ENCODE results near the gene PHC2. TPM values are rescaled to one million over a fixed set of nuclear protein-coding genes. Genes with fewer than 3 reads are reported as not detected.

The PHC2 gene
- total RNA-seq, 1 donor from 2014 or later, result 155 TPM

DNA sequence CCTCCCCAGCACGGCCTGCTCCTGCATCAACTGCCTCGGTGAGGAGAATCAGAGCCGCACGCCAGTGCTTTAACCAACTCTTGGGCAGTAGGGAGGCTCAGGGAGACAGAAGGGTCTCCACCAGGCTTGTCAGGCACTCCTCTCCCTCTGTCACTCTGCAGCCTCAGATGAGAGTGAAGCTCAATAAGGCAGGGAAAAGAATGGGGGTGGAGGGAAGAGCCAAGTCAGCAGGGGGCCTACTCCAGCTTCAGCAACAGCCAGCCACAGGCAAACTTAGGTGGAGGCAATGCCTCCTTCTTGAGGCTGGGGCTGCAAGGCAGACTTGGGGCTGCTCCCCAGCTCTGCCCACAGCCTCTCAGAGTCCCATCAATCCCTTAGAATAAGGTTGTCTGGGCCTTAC is 58.2 kb downstream of the PHC2 start:
- Mint-ChIP-seq H3K4me1 (peaks cover 11% of the 10 kb centered on the region), H3K9me3 (no peaks in the 10 kb centered on the region), H3K27me3 (ENCODE audit: low read depth) (no peaks in the 10 kb centered on the region), H3K4me3 (no peak overlapping the region), H3K27ac (ENCODE audit: unreplicated experiment) (no peak overlapping the region), H3K36me3 (ENCODE audit: low read depth) (peaks cover 4% of the 10 kb centered on the region)
- no peak for DNase-seq (ENCODE audit: low read depth, low spot score)
- TF ChIP-seq, protein P1, sequence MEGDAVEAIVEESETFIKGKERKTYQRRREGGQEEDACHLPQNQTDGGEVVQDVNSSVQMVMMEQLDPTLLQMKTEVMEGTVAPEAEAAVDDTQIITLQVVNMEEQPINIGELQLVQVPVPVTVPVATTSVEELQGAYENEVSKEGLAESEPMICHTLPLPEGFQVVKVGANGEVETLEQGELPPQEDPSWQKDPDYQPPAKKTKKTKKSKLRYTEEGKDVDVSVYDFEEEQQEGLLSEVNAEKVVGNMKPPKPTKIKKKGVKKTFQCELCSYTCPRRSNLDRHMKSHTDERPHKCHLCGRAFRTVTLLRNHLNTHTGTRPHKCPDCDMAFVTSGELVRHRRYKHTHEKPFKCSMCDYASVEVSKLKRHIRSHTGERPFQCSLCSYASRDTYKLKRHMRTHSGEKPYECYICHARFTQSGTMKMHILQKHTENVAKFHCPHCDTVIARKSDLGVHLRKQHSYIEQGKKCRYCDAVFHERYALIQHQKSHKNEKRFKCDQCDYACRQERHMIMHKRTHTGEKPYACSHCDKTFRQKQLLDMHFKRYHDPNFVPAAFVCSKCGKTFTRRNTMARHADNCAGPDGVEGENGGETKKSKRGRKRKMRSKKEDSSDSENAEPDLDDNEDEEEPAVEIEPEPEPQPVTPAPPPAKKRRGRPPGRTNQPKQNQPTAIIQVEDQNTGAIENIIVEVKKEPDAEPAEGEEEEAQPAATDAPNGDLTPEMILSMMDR (conservative IDR thresholded peaks at IDR 0.05), result no peak

DNA sequence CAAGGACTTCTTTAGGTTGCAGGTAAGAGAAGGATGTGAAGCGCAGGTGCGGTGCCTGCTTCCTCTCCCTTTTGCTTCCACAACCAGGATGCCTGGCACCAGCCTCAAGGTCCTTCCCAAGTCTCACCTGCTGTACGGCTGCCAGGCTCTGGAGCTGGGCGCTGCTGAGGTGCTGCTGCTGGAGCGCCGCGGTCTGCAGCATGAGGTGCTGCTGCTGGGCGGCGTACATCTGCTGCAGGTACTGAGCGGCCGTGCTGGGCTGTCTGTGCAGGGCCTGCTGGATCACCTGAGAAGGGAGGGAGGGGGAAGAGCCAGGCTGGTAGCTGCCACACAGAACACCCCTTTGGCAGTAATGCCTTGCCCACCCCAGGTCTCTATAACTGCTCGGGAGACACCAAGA is 58.7 kb downstream of the PHC2 start:
- Mint-ChIP-seq H3K4me3 (no peak overlapping the region), H3K9me3 (no peaks in the 10 kb centered on the region), H3K27me3 (ENCODE audit: low read depth) (no peaks in the 10 kb centered on the region), H3K27ac (ENCODE audit: unreplicated experiment) (no peak overlapping the region), H3K4me1 (peaks cover 16% of the 10 kb centered on the region), H3K36me3 (ENCODE audit: low read depth) (peaks cover 4% of the 10 kb centered on the region)
- DNase-seq (ENCODE audit: low read depth, low spot score), result no peak
- TF ChIP-seq, protein P1 (conservative IDR thresholded peaks at IDR 0.05), result no peak

DNA sequence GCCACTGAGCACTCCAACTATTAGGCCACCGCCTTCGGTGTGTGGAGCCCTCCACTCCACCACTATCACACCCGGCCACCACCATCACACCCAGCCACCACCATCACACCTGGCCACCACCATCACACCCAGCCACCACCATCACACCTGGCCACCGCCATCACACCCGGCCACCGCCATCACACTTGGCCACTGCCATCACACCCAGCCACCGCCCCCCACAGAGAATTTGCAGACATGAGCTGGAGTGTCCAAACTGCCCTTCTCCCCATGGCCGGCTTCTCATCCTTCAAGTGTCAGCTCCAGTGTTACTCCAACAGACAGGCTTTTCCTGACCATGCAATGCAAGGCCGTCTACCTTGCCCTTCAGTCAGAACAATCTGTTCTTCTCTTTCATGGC is 59.6 kb downstream of the PHC2 start:
- Mint-ChIP-seq H3K4me3 (no peak overlapping the region), H3K27me3 (ENCODE audit: low read depth) (no peaks in the 10 kb centered on the region), H3K36me3 (ENCODE audit: low read depth) (peaks cover 4% of the 10 kb centered on the region), H3K9me3 (no peaks in the 10 kb centered on the region), H3K27ac (ENCODE audit: unreplicated experiment) (no peak overlapping the region), H3K4me1 (peaks cover 24% of the 10 kb centered on the region)
- TF ChIP-seq, protein P1 (conservative IDR thresholded peaks at IDR 0.05), result no peak
- no peak for DNase-seq (ENCODE audit: low read depth, low spot score)

DNA sequence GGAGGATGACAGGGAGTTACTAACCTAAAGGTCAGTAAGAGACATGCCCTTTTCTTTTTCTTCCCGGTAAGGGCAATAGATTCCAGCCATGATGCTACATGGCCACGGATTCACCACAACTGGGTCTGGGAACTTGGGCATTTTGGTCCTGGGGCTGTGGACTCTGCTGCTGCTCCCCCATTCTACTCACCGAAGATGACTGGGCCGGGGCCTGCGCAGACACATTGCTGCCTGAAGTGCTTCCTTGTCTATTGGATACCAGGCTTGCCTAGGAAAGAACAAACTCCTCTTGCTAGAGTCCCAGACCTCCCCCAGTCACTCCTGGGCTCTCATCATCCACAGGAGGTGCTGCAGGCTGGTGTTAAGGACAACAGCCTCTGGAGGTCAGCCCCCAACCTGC is 60.1 kb downstream of the PHC2 start:
- Mint-ChIP-seq H3K4me3 (no peak overlapping the region), H3K27me3 (ENCODE audit: low read depth) (no peaks in the 10 kb centered on the region), H3K27ac (ENCODE audit: unreplicated experiment) (no peak overlapping the region), H3K9me3 (no peaks in the 10 kb centered on the region), H3K36me3 (ENCODE audit: low read depth) (peaks cover 4% of the 10 kb centered on the region), H3K4me1 (peaks cover 29% of the 10 kb centered on the region)
- DNase-seq (ENCODE audit: low read depth, low spot score), result no peak
- TF ChIP-seq, protein P1 (conservative IDR thresholded peaks at IDR 0.05), result no peak

DNA sequence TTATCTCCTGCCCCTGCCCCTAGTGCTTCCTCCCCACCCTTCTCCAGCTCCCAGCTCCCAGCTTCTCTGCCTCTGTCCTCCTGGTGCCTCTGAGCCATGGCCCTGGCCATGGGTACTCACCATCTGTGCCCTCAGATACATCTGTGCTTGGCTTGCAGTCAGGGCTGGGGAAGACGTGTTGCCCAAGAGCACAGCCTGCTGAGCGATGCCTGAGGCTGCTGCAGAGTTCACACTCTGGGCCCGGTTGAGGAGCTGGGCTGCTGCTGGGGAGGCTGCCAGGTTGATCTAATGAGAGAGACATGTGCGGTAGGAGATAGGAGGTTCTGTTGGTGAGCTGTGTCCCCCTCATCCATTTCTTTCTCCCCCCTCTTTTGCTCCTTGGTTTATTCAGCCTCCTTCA is 60.6 kb downstream of the PHC2 start:
- Mint-ChIP-seq H3K4me1 (peaks cover 35% of the 10 kb centered on the region), H3K27ac (ENCODE audit: unreplicated experiment) (no peak overlapping the region), H3K27me3 (ENCODE audit: low read depth) (no peaks in the 10 kb centered on the region), H3K4me3 (no peak overlapping the region), H3K9me3 (no peaks in the 10 kb centered on the region), H3K36me3 (ENCODE audit: low read depth) (peaks cover 4% of the 10 kb centered on the region)
- TF ChIP-seq, protein P1 (conservative IDR thresholded peaks at IDR 0.05), result no peak
- no peak for DNase-seq (ENCODE audit: low read depth, low spot score)

DNA sequence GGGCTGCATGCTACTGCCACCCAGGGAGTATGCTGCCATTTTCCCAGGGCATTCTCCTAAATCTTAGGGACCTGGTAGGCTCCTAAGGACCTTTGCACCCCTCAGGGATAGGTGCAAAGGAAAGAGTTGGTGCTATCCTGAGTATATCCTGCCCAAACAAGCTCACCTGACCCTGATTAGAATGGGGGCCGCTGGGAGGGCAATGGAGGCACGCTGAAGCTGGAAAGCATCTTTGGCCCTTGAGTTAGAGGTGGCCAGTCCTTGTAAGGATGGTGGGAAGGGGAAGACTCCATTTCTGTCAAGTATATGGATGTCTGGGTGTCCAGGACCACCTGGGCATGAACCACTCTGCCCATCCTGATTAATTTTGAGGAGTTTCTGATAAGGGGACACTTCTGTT is 61.1 kb downstream of the PHC2 start:
- no peak overlapping the region for H3K27ac Mint-ChIP-seq (ENCODE audit: unreplicated experiment)
- H3K4me1 Mint-ChIP-seq, result peaks cover 40% of the 10 kb centered on the region
- H3K9me3 Mint-ChIP-seq, result no peaks in the 10 kb centered on the region
- H3K27me3 Mint-ChIP-seq (ENCODE audit: low read depth), result no peaks in the 10 kb centered on the region
- H3K4me3 Mint-ChIP-seq, result no peak overlapping the region
- TF ChIP-seq, protein P1 (conservative IDR thresholded peaks at IDR 0.05), result no peak
- no peak for DNase-seq (ENCODE audit: low read depth, low spot score)
- peaks cover 4% of the 10 kb centered on the region for H3K36me3 Mint-ChIP-seq (ENCODE audit: low read depth)

All from neural crest cell (in vitro differentiated cells).